ENCODE measurements around the gene CMTM5. TPM values are rescaled to one million over a fixed set of nuclear protein-coding genes. Genes with fewer than 3 reads are reported as not detected.

CMTM5 gene
- total RNA-seq, 1 experiment from 2014 or later = not detected

DNA sequence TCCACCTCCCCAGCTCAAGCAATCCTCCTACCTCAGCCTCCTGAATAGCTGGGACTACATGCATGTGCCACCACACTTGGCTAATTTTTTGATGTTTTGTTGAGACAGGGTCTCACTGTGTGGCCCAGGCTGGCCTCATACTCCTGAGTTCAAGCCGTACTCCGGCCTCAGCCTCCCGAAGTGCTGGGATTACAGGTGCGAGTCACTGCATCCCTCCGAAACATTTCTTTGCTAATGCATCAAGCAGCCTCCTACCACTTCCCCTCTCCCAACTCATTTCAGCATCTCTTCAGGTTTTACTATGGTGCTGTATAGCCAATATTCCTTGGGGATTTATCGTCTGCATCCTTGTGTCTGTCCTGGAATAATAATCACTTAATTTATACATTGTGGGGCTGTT, 21.9 kb upstream of the CMTM5 start:
- in situ Hi-C loops (cut with HindIII; ENCODE audit: low pct_unique_long_range_greater_than_20kb, low sequenced_read_pairs) = no loop called here
- DNase-seq (ENCODE audit: low read depth, low spot score) = no peak

DNA sequence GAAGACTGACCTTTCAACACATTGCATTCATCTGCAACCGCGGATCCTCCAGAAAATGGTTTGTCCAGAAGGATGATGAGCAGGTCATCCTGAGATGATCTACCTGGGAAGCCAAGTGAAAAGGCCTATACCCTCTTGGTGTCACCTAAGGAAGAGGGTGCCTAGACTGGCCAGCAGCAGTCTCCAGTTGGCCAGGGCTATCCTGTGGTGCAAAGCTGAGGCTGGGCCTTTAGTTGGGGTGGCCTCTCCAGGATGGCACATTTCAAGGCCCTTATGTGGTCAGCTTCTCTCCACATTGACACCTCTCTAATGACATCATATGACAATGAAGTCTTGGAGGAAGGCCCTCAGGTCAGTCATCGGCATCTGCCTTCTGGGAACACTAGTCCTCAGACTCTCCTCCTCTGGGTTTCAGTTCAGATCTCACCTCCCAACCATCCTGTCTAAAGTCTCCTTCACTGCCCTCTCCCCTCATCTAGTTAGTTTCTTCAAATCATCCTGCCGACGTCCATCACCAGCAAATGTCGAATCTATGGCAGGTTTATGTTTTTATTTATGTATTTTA, 20.9 kb upstream of the CMTM5 start:
- in situ Hi-C loops (cut with HindIII; ENCODE audit: low pct_unique_long_range_greater_than_20kb, low sequenced_read_pairs) = no loop called here
- no peak for DNase-seq (ENCODE audit: low read depth, low spot score)

- in situ Hi-C loops (cut with HindIII; ENCODE audit: low pct_unique_long_range_greater_than_20kb, low sequenced_read_pairs) = no loop called here
- no peak for DNase-seq (ENCODE audit: low read depth, low spot score)
These were observed 20.2 kb upstream of the CMTM5 start for GRCh38 chr14:23356662-23357061.

- in situ Hi-C loops (cut with HindIII; ENCODE audit: low pct_unique_long_range_greater_than_20kb, low sequenced_read_pairs) = no loop called here
- DNase-seq (ENCODE audit: low read depth, low spot score) = no peak
These were observed 19.6 kb upstream of the CMTM5 start for GRCh38 chr14:23357261-23357660.

- no peak for DNase-seq (ENCODE audit: low read depth, low spot score)
- in situ Hi-C loops (cut with HindIII; ENCODE audit: low pct_unique_long_range_greater_than_20kb, low sequenced_read_pairs) = no loop called here
These were observed 18.8 kb upstream of the CMTM5 start for GRCh38 chr14:23358042-23358441.

- in situ Hi-C loops (cut with HindIII; ENCODE audit: low pct_unique_long_range_greater_than_20kb, low sequenced_read_pairs) = no loop called here
- no peak for DNase-seq (ENCODE audit: low read depth, low spot score)
These were observed 18.2 kb upstream of the CMTM5 start for GRCh38 chr14:23358553-23359166.

GRCh38 chr14:23359167-23359626, 17.6 kb upstream of the CMTM5 start:
- in situ Hi-C loops (cut with HindIII; ENCODE audit: low pct_unique_long_range_greater_than_20kb, low sequenced_read_pairs) = no loop called here
- DNase-seq (ENCODE audit: low read depth, low spot score) = no peak

GRCh38 chr14:23359722-23360447, 17.0 kb upstream of the CMTM5 start:
- in situ Hi-C loops (cut with HindIII; ENCODE audit: low pct_unique_long_range_greater_than_20kb, low sequenced_read_pairs) = no loop called here
- DNase-seq (ENCODE audit: low read depth, low spot score) = no peak

DNA sequence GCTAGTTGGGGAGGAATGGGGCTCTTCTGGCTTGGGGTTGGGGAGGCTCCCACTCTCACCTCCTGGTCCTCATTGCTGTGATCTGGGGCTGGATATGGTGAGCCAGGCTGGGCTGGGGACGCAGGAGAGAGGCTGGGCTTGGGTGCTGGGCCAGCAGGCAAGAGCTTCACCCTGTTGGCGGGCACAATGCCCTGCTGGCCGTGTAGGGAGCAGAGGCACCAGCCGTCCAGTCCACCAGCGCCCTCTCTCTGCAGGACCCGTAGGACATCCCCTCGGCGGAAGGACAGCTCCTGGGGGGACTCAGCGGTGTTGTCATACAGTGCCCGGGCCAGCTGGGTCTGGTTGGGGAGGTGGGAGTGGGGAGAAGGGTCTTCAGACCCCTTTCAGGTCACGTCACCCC, 16.4 kb upstream of the CMTM5 start:
- peak; percentile 61 for DNase-seq (ENCODE audit: low read depth, low spot score)
- in situ Hi-C loops (cut with HindIII; ENCODE audit: low pct_unique_long_range_greater_than_20kb, low sequenced_read_pairs) = no loop called here

GRCh38 chr14:23361320-23361719, 15.5 kb upstream of the CMTM5 start:
- DNase-seq (ENCODE audit: low read depth, low spot score) = no peak
- in situ Hi-C loops (cut with HindIII; ENCODE audit: low pct_unique_long_range_greater_than_20kb, low sequenced_read_pairs) = no loop called here

GRCh38 chr14:23361763-23362162, 15.1 kb upstream of the CMTM5 start:
- DNase-seq (ENCODE audit: low read depth, low spot score) = no peak
- in situ Hi-C loops (cut with HindIII; ENCODE audit: low pct_unique_long_range_greater_than_20kb, low sequenced_read_pairs) = no loop called here

- DNase-seq (ENCODE audit: low read depth, low spot score) = peak; percentile 15
- in situ Hi-C loops (cut with HindIII; ENCODE audit: low pct_unique_long_range_greater_than_20kb, low sequenced_read_pairs) = no loop called here
These were observed 14.6 kb upstream of the CMTM5 start for GRCh38 chr14:23362200-23362599.

DNA sequence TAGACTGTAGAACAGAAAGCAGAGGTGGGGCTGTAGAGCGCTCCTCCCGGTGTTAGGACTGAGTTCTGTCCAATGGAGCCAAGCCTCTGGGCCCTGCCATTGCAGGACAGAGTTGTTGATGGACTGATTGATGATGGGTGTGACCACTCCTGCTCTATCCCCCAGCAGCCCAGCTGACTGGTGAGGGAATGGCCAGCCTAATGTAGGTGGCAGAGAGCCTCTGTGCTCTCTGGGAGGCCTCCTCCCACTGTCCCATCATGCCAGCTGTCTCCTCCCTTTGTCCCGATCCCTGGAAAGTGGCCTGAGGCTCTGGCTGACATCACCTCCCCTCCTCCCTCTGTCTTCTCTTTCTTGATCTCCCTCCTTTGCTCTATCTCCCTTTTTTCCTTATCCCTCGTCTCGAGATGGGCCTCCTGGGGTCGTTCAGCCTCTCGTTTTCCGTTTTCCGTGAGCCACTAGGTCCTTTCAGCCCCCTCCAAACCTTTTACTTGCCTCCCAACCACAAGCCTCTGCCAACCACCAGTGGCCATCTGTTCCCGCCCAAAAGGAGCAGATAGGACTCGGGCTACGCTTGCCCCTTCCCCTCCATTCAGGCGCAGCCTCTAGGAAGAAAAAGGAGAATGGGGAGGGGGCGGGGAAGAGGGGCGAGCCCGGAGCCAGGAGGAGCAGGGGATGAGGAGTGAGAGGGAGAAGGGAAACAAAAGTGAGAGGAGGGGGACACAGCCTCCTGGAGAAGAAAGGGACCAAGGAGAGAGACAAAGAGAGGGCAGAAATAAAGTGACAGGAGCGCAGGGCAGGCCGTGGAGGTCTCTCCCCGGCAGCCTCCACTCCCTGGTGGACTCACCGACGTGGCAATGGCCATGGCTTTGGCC, 12.4 kb upstream of the CMTM5 start:
- no peak for DNase-seq (ENCODE audit: low read depth, low spot score)
- in situ Hi-C loops (cut with HindIII; ENCODE audit: low pct_unique_long_range_greater_than_20kb, low sequenced_read_pairs) = no loop called here

- in situ Hi-C loops (cut with HindIII; ENCODE audit: low pct_unique_long_range_greater_than_20kb, low sequenced_read_pairs) = no loop called here
- DNase-seq (ENCODE audit: low read depth, low spot score) = no peak
These were observed 11.7 kb upstream of the CMTM5 start, which contains the start of gene EFS for GRCh38 chr14:23365036-23365731. EFS (minus strand) TSS chr14:23365172; CDS start chr14:23365025, 147 bp downstream.

DNA sequence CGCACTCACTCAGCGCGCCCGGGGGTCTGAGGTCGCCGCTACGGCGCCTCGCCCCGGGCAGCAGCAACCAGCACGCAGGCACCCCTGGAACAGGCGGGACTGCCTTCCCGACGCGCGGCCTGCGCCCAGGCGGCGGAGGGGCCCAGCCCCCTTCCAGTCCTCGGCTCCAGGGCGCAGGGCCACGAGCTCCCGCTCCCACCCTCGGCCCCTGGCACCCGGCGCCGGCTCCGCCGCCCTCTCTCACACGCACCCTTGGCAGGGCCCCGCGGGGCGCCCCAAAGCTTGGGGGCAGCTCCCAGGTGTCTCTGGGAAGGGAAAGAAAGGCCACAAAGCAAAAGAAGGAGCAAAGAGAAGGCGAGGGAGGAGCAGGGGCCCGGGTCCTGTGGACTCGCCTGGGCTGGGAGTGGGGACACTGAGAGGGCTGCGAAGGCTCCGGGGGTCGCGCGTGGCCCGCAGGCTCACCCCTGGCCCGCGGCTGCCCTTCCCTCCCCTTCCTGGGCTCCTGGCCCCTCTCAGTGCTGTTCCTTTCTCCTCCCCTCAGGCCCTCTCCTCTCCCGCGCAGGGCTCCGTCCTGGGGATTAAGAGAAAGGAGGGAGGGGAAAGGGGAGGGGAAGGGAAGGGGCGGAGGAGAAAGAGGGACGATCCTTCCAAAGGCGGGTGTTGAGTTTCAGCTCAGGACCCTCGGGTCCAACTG, 11.0 kb upstream of the CMTM5 start:
- in situ Hi-C loops (cut with HindIII; ENCODE audit: low pct_unique_long_range_greater_than_20kb, low sequenced_read_pairs) = no loop called here
- no peak for DNase-seq (ENCODE audit: low read depth, low spot score)

- no peak for DNase-seq (ENCODE audit: low read depth, low spot score)
- in situ Hi-C loops (cut with HindIII; ENCODE audit: low pct_unique_long_range_greater_than_20kb, low sequenced_read_pairs) = no loop called here
These were observed 10.4 kb upstream of the CMTM5 start for GRCh38 chr14:23366426-23366921.

DNA sequence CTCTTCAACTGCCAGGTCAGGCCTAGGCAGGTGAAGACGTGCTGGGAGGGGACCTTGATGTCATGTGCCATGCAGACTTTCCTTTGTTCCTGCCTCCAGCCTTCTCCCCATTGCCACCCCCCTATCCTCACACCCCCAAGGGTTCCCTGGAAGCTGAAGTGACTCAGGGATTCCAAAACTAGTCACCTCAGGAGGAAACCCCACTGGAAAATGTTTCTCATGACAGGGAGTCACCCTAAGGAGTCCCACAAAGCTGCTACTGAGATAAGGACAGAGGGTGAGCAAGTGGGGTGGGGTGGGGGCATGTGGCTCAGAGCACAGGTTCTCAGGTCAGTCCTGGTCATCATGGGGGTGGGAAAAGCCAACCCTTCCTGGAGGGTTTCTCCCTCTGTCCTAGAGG, 6.6 kb upstream of the CMTM5 start:
- no peak for DNase-seq (ENCODE audit: low read depth, low spot score)
- in situ Hi-C loops (cut with HindIII; ENCODE audit: low pct_unique_long_range_greater_than_20kb, low sequenced_read_pairs) = no loop called here
